GM12872 (cell line): ENCODE measurements around the gene PCDHB12.

ENCODE experiments used
- CTCF ChIP-seq: IDR thresholded peaks from 3 replicates; pipeline ENCODE4 v1.5.1; 2011; ENCODE audit warnings: low read depth, mild to moderate bottlenecking, low read length, moderate library complexity; ENCODE audit not compliant: insufficient read depth

PCDHB12 gene

GRCh38 chr5:141236516-141237313, 28.2 kb downstream of the PCDHB12 start:
- no peak for TF ChIP-seq CTCF

GRCh38 chr5:141241496-141241895, 33.0 kb downstream of the PCDHB12 start:
- TF ChIP-seq CTCF, result no peak

GRCh38 chr5:141245250-141245717, 36.8 kb downstream of the PCDHB12 start, which contains the start of gene PCDHB15:
TSS of gene PCDHB15 (plus strand) at chr5:141245395. CDS start at chr5:141245579, 184 bp downstream.
- 0 out of 3 replicates have a peak, but pooled peaks have one; percentile 17 for TF ChIP-seq CTCF

GRCh38 chr5:141250576-141250975, 42.1 kb downstream of the PCDHB12 start:
- no peak for TF ChIP-seq CTCF

GRCh38 chr5:141258464-141258863, 49.9 kb downstream of the PCDHB12 start:
- TF ChIP-seq CTCF, result no peak

GRCh38 chr5:141258948-141259347, 50.4 kb downstream of the PCDHB12 start:
- no peak for TF ChIP-seq CTCF

GRCh38 chr5:141260458-141261237, 52.1 kb downstream of the PCDHB12 start:
- TF ChIP-seq CTCF, result no peak
